ENCODE measurements around the gene RAPGEF1. TPM values are rescaled to one million over a fixed set of nuclear protein-coding genes. Genes with fewer than 3 reads are reported as not detected.

The RAPGEF1 gene
- total RNA-seq, 3 donors from 2014 or later, result 67.1 to 103 (median 84.2) TPM

DNA sequence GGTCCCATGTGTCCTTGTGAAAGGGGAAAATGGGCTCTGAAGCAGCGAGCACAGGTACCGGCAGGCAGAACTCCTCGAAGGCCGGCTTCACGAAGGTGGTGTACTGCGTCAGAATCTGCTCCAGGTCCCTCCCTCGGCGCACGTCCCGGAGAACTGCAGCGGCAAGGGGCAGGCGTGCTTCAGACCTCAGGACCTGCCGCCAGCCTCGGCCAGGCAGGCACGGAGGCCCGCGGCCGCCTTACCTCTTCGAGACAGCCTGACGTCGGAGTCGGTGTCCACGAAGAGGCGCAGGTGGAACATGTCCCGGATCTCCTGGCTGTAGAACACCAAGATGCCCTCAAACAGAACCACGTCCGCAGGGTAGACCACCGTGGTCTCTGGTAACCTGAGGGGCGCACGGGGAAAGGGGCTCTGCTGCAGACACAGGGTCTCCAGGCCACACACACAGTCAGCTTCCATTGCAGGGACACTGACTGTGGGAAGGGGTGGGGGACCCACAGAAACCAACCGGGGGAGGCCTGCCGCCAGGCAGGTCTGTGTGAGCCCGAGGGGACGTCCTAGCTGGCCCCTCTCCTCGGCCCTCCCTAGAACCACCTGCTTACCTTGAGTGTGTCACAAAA, 210.9 kb downstream of the RAPGEF1 start:
- H3K36me3 ChIP-seq (ENCODE audit: low read depth), result no peaks in the 10 kb centered on the region
- H3K4me1 ChIP-seq (ENCODE audit: low read depth), result peaks cover 14% of the 10 kb centered on the region
- no peak for TF ChIP-seq CTCF (IDR thresholded peaks at IDR 0.05)
- ATAC-seq, result no peak
- H3K9me3 ChIP-seq, result no peaks in the 10 kb centered on the region
- intact Hi-C loops (cut with DNase I, micrococcal nuclease), result no loop called here
- H3K4me3 ChIP-seq, result no peak overlapping the region
- DNase-seq, result no peak

DNA sequence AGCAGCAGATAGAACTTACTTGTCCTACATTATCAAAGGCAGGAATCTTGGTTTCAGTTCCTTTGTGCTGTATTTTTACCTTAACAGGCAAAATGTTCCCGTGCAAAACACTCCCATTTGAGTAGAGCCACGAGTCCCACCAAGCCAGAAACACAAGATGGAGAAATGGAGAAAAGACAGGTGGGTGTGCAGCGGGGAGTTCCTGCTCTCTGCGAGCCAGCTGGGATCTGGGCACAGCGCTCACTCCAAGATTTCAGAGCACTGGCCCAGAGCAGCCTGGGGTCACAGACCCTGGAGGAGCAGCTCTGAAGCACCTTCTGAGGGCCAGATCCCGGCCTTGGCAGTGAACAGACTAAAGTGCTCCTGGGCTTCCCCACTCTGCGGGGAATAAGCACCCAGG, 211.7 kb downstream of the RAPGEF1 start:
- peaks cover 14% of the 10 kb centered on the region for H3K4me1 ChIP-seq (ENCODE audit: low read depth)
- ATAC-seq (no peak), DNase-seq (no peak)
- no peak overlapping the region for H3K4me3 ChIP-seq
- no peak for TF ChIP-seq CTCF (IDR thresholded peaks at IDR 0.05)
- no peaks in the 10 kb centered on the region for H3K36me3 ChIP-seq (ENCODE audit: low read depth)
- H3K9me3 ChIP-seq, result no peaks in the 10 kb centered on the region
- intact Hi-C loops (cut with DNase I, micrococcal nuclease), result no loop called here

Other genes starting within 250 kb of the RAPGEF1 start
- gene POMT1, start 237.2 kb downstream of the RAPGEF1 start, total RNA-seq, result 10 to 100 TPM; 26.1 to 40.5 (median 35.4) TPM
- gene UCK1, start 208.8 kb downstream of the RAPGEF1 start, total RNA-seq, result 10 to 100 TPM; 25.2 to 43.4 (median 27.4) TPM
- gene PRRT1B, start 194.6 kb downstream of the RAPGEF1 start, total RNA-seq, result 1 to 10 TPM; 1.9 to 9.4 (median 2.9) TPM

Measured in mucosa of descending colon (tissue), 3 donors.